ENCODE measurements around the gene NUP98.
"Not testable (repeated sequence)": the region's sequence is repeated elsewhere in the genome, so short reads cannot be mapped to it uniquely, and the experiment has no call there.

The NUP98 gene

DNA sequence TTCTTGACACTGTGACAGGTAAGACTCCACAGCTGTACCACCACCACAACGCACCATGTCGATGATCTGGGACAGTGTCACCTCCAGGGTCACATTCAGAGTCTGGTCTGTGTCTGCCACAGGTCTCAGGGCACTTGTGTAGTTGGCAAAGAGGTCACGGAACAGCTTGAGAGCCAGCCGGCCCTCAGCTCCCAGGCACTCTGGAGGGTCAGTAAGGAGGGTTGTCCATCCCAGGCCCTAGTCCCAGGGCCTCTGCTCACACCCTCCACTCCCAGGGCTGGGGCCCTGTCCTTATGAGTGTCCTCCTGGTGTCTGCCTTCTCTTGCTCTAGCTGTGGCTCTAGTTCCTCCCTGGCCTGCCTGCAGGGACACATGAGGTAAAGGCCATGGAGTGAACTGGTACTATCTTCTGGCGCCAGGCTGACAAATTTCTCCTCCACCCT is 127.6 kb downstream of the NUP98 start:
- DNase-seq (ENCODE audit: low read depth): no peak

DNA sequence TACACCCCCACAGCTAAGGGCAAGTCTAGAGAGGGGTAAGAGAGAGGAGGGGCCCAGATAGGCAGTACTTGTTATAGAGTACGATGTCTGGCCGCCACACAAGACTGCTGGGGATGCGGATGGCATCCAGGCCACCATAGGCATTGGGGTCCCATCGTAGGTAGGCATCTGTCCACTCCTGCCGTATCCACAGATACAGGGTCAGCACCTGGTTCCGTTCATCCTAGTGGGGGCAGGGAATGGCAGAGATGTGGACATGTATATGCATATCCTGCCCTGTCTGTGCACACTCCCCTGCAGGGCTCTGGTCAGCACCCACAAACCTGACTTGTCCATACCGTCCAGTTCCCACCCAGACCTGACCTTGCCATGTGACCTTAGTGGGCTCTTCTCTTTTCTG is 128.2 kb downstream of the NUP98 start:
- no peak for DNase-seq (ENCODE audit: low read depth)

DNA sequence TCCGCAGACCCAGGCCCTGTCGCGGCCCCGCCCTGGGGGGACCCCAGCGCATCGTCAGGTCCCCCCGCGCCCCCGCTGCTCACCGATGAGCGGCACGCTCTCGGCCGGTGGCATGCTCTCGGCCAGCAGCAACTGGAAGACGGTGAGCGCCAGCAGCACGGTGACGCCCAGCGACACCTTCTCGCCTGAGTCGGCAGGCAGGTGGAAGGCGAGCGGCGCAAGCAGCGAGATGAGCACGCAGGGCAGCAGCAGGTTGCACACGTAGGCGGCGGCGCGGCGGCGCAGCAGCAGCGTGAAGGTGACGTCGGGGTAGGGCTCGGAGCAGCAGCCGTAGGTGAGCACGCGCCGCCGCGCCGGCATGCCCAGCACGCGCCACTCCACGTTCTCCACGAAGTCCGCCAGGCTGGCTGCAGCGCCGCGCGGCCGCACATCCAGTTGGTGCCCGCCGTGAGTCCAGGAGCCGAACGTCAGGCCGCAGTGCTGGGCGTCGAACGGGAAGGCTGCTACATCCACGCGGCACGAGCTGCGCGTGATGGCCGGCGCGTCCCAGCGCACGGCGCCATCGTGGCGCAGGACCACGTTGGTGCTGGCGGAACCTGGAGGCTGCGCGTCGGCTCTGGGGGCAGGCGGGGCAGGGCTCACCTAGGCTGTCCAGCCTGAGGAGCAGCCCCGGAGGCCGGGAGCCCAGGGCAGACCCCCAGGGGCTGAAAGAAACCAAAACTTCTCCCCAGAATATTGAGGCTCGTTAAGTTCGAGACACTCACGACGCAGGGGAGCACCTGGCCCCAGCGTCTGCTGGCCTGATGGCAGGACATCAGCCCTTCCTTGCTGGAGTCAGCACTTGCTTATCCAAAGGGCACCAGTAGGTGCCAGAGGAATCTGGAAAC is 130.0 kb downstream of the NUP98 start:
- DNase-seq (ENCODE audit: low read depth): no peak

- no peak for DNase-seq (ENCODE audit: low read depth)
These were observed 131.3 kb downstream of the NUP98 start for GRCh38 chr11:3666023-3666530.

GRCh38 chr11:3665336-3666022 is 131.9 kb downstream of the NUP98 start:
- no peak for DNase-seq (ENCODE audit: low read depth)

DNA sequence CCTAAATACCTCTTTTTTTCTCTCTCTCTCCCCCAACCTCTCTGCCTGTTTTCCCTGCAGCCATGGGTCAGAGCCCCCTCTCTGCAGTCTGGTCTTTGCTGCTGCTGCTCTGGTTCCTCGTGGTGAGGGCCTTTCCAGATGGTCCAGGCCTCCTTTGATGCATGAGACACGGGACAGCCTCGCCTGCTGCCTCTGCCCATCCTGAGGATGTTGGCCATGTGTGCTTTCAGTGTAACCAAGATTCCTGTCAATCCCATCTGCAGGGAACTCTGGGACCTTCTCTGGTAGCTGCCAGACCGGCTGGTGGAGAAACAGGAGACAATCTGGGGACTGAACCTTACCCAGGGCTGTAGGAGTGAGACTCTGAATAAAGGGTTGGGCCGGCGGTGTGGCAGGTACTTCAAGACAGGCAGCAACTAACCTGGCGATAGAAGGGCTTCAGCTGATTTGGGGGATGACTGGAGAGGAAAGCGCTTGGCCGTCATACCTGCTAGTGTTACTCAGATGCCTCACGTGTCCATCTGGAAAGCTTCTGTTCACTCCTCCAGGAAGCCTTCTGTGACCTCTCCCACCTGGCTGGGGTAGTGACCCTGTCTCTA is 133.2 kb downstream of the NUP98 start:
- DNase-seq (ENCODE audit: low read depth): no peak

- no peak for DNase-seq (ENCODE audit: low read depth)
These were observed 134.5 kb downstream of the NUP98 start for GRCh38 chr11:3662856-3663255.

GRCh38 chr11:3660960-3661359 is 136.4 kb downstream of the NUP98 start:
- DNase-seq (ENCODE audit: low read depth): no peak

DNA sequence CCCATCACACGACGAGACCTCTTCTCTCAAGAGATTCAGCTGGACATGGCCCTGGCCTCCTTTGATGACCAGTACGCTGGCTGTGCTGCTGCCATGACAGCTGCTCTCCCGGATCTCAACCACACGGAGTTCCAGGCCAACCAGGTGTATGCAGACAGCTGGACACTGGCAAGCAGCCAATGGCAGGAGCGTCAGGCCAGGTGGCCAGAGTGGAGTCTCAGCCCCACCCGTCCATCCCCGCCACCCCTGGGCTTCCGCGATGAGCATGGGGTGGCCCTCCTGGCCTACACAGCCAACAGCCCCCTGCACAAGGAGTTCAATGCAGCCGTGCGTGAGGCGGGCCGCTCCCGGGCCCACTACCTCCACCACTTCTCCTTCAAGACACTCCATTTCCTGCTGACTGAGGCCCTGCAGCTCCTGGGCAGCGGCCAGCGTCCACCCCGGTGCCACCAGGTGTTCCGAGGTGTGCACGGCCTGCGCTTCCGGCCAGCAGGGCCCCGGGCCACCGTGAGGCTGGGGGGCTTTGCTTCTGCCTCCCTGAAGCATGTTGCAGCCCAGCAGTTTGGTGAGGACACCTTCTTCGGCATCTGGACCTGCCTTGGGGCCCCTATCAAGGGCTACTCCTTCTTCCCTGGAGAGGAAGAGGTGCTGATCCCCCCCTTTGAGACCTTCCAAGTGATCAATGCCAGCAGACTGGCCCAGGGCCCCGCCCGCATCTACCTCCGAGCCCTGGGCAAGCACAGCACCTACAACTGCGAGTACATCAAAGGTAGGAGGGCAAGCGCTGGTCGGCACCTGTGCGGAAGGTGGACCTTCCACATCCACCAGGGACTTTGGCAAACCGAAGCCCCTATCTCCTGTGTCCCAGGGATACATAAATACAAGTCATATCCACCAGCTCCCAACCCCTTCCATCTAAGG is 137.5 kb downstream of the NUP98 start:
- DNase-seq (ENCODE audit: low read depth): no peak

GRCh38 chr11:3658252-3658651 is 139.1 kb downstream of the NUP98 start:
- DNase-seq (ENCODE audit: low read depth): no peak

DNA sequence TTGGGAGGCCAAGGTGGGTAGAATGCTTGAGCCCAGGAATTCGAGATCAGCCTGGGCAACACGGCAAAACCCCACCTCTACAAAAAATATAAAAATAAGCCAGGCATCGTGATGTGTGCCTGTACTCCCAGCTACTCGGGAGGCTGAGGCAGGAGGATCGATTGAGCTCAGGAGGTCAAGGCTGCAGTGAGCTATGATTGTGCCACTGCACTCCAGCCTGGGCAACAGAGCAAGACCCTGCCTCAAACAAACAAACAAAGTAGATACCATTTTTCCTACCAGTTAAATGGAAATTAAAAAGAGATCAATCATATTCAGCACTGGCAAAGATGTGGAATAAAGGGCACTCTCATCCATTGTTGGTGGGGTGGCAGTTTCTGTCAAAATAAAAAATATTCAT is 140.0 kb downstream of the NUP98 start:
- DNase-seq (ENCODE audit: low read depth): not testable (repeated sequence)

DNA sequence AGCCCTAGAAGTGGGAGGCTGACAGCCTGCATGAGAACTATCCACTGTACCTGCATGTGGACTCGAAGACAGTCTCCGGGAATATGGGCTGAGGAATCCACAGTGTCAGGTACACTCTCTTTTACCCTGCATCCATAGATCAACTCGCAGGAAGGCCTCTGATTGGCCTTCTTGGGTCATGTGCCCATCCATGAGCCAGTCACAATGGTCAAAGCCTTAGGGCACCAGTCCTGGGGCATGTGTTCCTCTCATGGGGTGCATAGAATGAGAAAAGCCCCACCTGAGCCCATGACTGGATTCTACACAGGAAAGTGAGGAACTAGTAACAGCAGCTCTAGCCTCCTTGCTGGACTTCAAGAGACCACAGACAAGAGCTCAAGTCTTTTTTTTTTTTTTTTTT is 141.8 kb downstream of the NUP98 start:
- no peak for DNase-seq (ENCODE audit: low read depth)

GRCh38 chr11:3652514-3652913 is 144.8 kb downstream of the NUP98 start:
- not testable (repeated sequence) for DNase-seq (ENCODE audit: low read depth)

- not testable (repeated sequence) for DNase-seq (ENCODE audit: low read depth)
These were observed 148.0 kb downstream of the NUP98 start for GRCh38 chr11:3649374-3649773.

- not testable (repeated sequence) for DNase-seq (ENCODE audit: low read depth)
These were observed 148.5 kb downstream of the NUP98 start for GRCh38 chr11:3648843-3649242.

GRCh38 chr11:3645552-3645951 is 151.8 kb downstream of the NUP98 start:
- DNase-seq (ENCODE audit: low read depth): no peak

DNA sequence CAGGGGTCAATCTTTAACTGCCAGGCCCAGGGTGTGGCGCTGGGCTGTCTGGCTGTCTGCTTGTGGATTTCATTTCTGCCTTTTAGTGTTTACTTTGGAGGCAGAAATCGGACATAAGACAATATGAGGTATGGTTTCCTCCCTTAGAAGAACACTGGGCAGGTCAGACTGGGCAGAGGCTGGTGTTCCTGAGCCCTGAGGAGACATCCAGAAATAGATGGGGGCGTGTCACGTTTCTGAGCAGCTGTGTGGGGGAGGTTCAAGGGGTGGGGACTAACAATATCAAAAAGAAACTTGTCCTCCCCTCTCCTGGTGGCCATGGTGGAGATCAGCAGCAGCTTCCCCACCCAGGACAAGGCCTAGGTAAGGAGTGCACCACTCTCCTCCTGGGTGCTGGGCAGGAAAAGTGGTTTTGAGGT is 152.5 kb downstream of the NUP98 start, which contains the start of gene ART1:
TSS of gene ART1 (plus strand) at position 312 of the 419 bp plus-strand sequence. CDS start 14,086 bp downstream, outside the sequence.
- DNase-seq (ENCODE audit: low read depth): no peak

GRCh38 chr11:3643102-3643546 is 154.2 kb downstream of the NUP98 start:
- DNase-seq (ENCODE audit: low read depth): not testable (repeated sequence)

GRCh38 chr11:3642071-3642951 is 155.0 kb downstream of the NUP98 start:
- DNase-seq (ENCODE audit: low read depth): peak; percentile 65

DNA sequence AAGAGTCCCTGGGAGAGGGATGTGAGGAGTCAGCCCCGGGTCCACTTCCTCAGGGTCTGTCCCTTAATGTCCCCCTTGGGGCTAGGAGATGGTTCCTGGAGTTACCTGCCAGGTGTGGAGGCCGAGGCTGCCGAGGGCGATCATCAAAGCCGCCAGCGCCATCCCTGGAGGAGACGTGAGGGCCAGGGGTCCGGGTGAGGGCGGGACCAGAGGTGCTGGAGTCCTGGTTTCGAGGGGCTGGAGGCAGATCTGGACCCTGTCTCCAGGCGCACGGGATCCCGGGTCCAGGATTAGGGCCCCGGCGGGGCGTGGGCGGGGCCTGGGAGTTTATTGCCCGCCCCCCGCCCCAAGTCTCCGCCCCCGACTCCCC is 155.7 kb downstream of the NUP98 start, which contains the start of gene ART5:
TSS of gene ART5 (minus strand) at position 292 of the 370 bp plus-strand sequence. CDS start at position 162, 130 bp downstream.
- no peak for DNase-seq (ENCODE audit: low read depth)

Measured in fibroblast of gingiva (primary cell).